Right atrium auricular region (tissue), 2 donors: ENCODE data around the gene RBM14. TPM values are rescaled to one million over a fixed set of nuclear protein-coding genes. Genes with fewer than 3 reads are reported as not detected.
A peak's percentile ranks its signal among the peaks of the same experiment; 100 is the strongest.

Source experiments
- DNase-seq: peaks from one replicate; pipeline ENCODE4 v3.0.0-alpha.2; 2019; ENCODE audit warnings: low spot score
- H3K27ac ChIP-seq, 2 donors: fragments of 200-600 bp; sonication (generic); 1 replicate in 1 of 2; 2 replicates in 1 of 2; pipeline ENCODE4 v1.5.1; 2016 to 2019
- H3K27me3 ChIP-seq, 2 donors: fragments of 200-600 bp; sonication (generic); one replicate each; pipeline versions ENCODE4 v1.5.1 to v1.6.0; 2017 to 2019
- H3K36me3 ChIP-seq: fragments of 200-600 bp; sonication (generic); one replicate; pipeline ENCODE4 v1.5.1; 2016
- H3K4me1 ChIP-seq, 2 donors: fragments of 200-600 bp; sonication (generic); one replicate each; pipeline versions ENCODE4 v1.5.1 to v1.6.0; 2017 to 2019
- H3K4me3 ChIP-seq, 2 donors: fragments of 200-600 bp; sonication (generic); 1 replicate in 1 of 2; 2 replicates in 1 of 2; pipeline ENCODE4 v1.5.1; 2017 to 2019; ENCODE audit warnings: mild to moderate bottlenecking in 1 of 2, moderate library complexity in 1 of 2
- H3K9me3 ChIP-seq, 2 donors: fragments of 200-600 bp; sonication (generic); one replicate each; pipeline ENCODE4 v1.5.1; 2019
- total RNA-seq, 2 donors: library from RNA; depleted of rRNA; stranded (reverse); fragments of >200 nt; gene quantifications; one replicate each; pipeline ENCODE4 v1.1.0, GENCODE V29; 2016
- TF ChIP-seq, protein P1 (sequence below), 2 donors: fragments of 200-600 bp; sonication (generic); IDR thresholded peaks; one replicate each; pipeline ENCODE4 v1.5.1; 2019; ENCODE audit warnings: antibody characterized with exemption in 2 of 2

The RBM14 gene
- total RNA-seq, 2 donors from 2014 or later: 27.5 to 34.3 TPM

GRCh38 chr11:66674964-66675602 is 58.7 kb downstream of the RBM14 start:
- DNase-seq: no peak
- TF ChIP-seq, protein P1, sequence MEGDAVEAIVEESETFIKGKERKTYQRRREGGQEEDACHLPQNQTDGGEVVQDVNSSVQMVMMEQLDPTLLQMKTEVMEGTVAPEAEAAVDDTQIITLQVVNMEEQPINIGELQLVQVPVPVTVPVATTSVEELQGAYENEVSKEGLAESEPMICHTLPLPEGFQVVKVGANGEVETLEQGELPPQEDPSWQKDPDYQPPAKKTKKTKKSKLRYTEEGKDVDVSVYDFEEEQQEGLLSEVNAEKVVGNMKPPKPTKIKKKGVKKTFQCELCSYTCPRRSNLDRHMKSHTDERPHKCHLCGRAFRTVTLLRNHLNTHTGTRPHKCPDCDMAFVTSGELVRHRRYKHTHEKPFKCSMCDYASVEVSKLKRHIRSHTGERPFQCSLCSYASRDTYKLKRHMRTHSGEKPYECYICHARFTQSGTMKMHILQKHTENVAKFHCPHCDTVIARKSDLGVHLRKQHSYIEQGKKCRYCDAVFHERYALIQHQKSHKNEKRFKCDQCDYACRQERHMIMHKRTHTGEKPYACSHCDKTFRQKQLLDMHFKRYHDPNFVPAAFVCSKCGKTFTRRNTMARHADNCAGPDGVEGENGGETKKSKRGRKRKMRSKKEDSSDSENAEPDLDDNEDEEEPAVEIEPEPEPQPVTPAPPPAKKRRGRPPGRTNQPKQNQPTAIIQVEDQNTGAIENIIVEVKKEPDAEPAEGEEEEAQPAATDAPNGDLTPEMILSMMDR (IDR thresholded peaks at IDR 0.05): no peak
- Histone ChIP-seq H3K27me3 (no peaks in the 10 kb centered on the region), H3K27ac (no peak overlapping the region), H3K9me3 (no peaks in the 10 kb centered on the region), H3K4me3 (no peak overlapping the region), H3K36me3 (no peaks in the 10 kb centered on the region), H3K4me1 (peaks cover 0 to 19% of the 10 kb centered on the region in 2 donors)

- Histone ChIP-seq H3K4me1 (peaks cover 0 to 19% of the 10 kb centered on the region in 2 donors), H3K27me3 (no peaks in the 10 kb centered on the region), H3K9me3 (no peaks in the 10 kb centered on the region), H3K36me3 (no peaks in the 10 kb centered on the region), H3K27ac (no peak overlapping the region), H3K4me3 (peak overlapping the region in 1 of 2 donors; percentile 65)
- TF ChIP-seq, protein P1 (IDR thresholded peaks at IDR 0.05): no peak
- no peak for DNase-seq
Measured at GRCh38 chr11:66676282-66676919, 60.0 kb downstream of the RBM14 start.

Other genes with a start within 250 kb of the RBM14 start
- 10 to 100 TPM; 16.9 to 19.9 TPM for gene SLC29A2, start 244.9 kb upstream of the RBM14 start, total RNA-seq
- under 1 TPM in 1 of 2 donors, not detected in 1; 0.19 TPM for gene NPAS4, start 195.6 kb upstream of the RBM14 start, total RNA-seq
- gene MRPL11, start 177.8 kb upstream of the RBM14 start, total RNA-seq: 10 to 100 TPM; 33.1 to 54.4 TPM
- 10 to 100 TPM; 12.7 to 20.7 TPM for gene PELI3, start 149.7 kb upstream of the RBM14 start, total RNA-seq
- 10 to 100 TPM in 1 of 2 donors, 1 to 10 TPM in 1; 8.2 to 11.1 TPM for gene DPP3, start 136.2 kb upstream of the RBM14 start, total RNA-seq
- 10 to 100 TPM; 37.0 to 38.7 TPM for gene BBS1, start 106.0 kb upstream of the RBM14 start, total RNA-seq
- 10 to 100 TPM; 10.9 to 16.5 TPM for gene ZDHHC24, start 70.6 kb upstream of the RBM14 start, total RNA-seq
- not detected for gene ACTN3, start 69.7 kb upstream of the RBM14 start, total RNA-seq
- gene CTSF, start 48.0 kb upstream of the RBM14 start, total RNA-seq: 100 to 1,000 TPM in 1 of 2 donors, 10 to 100 TPM in 1; 79.1 to 124 TPM
- gene CCDC87, start 23.6 kb upstream of the RBM14 start, total RNA-seq: under 1 TPM; 0.26 to 0.86 TPM
- gene CCS, start 23.4 kb upstream of the RBM14 start, total RNA-seq: 10 to 100 TPM; 13.8 to 18.6 TPM
- 10 to 100 TPM; 51.4 to 53.8 TPM for gene RBM4, start 22.1 kb downstream of the RBM14 start, total RNA-seq
- gene RBM4B, start 61.3 kb downstream of the RBM14 start, total RNA-seq: 1 to 10 TPM; 9.0 to 9.7 TPM
- 1 to 10 TPM; 3.3 to 7.7 TPM for gene SPTBN2, start 112.6 kb downstream of the RBM14 start, total RNA-seq
- gene RCE1, start 226.8 kb downstream of the RBM14 start, total RNA-seq: 1 to 10 TPM; 6.4 to 8.1 TPM
- gene LRFN4, start 240.4 kb downstream of the RBM14 start, total RNA-seq: 10 to 100 TPM in 1 of 2 donors, 1 to 10 TPM in 1; 8.6 to 13.2 TPM